Endodermal cell (in vitro differentiated cells): ENCODE results near the gene LRMDA. TPM values are rescaled to one million over a fixed set of nuclear protein-coding genes. Genes with fewer than 3 reads are reported as not detected.

ENCODE experiments used
- DNase-seq: peaks from one replicate; pipeline ENCODE4 v3.0.0-alpha.2; 2017
- H3K27ac ChIP-seq: 2 replicates; pipeline ENCODE4 v1.5.1; 2013; ENCODE audit warnings: mild to moderate bottlenecking, low read depth, low read length, moderate library complexity
- H3K27me3 ChIP-seq: 2 replicates; pipeline ENCODE4 v1.6.1; 2013; ENCODE audit warnings: mild to moderate bottlenecking, low read length, moderate library complexity; ENCODE audit not compliant: insufficient read depth, control insufficient read depth, poor library complexity, severe bottlenecking
- H3K36me3 ChIP-seq: 2 replicates; pipeline ENCODE4 v1.7.0; 2013; ENCODE audit warnings: mild to moderate bottlenecking, low read length, moderate library complexity; ENCODE audit not compliant: control insufficient read depth, insufficient read depth
- H3K4me1 ChIP-seq: one replicate; pipeline ENCODE4 v1.7.0; 2013; ENCODE audit warnings: low read length; ENCODE audit not compliant: control insufficient read depth, insufficient read depth
- H3K4me3 ChIP-seq: 2 replicates; pipeline ENCODE4 v1.5.1; 2013; ENCODE audit warnings: mild to moderate bottlenecking, low read length, moderate library complexity
- H3K9ac ChIP-seq: 2 replicates; pipeline ENCODE4 v1.6.1; 2013; ENCODE audit warnings: mild to moderate bottlenecking, low read length, moderate library complexity; ENCODE audit not compliant: poor library complexity, severe bottlenecking; ENCODE audit errors: extremely low read depth
- H3K9me3 ChIP-seq: 2 replicates; pipeline ENCODE4 v1.6.1; 2013; ENCODE audit warnings: mild to moderate bottlenecking, low read length, moderate library complexity; ENCODE audit not compliant: control insufficient read depth
- H3K27ac Mint-ChIP-seq: 2 replicates; pipeline ENCODE4 v1.8.0; 2020; ENCODE audit warnings: mixed read lengths
- H3K27me3 Mint-ChIP-seq: 2 replicates; pipeline ENCODE4 v1.8.0; 2021; ENCODE audit warnings: mild to moderate bottlenecking, mixed read lengths; ENCODE audit not compliant: insufficient read depth
- H3K36me3 Mint-ChIP-seq: 2 replicates; pipeline ENCODE4 v1.8.0; 2020; ENCODE audit warnings: low read depth, mixed read lengths
- H3K4me1 Mint-ChIP-seq: 2 replicates; pipeline ENCODE4 v1.8.0; 2020; ENCODE audit warnings: mixed read lengths
- H3K4me3 Mint-ChIP-seq: 2 replicates; pipeline ENCODE4 v1.8.0; 2020; ENCODE audit warnings: mild to moderate bottlenecking, moderate library complexity, mixed read lengths
- H3K9me3 Mint-ChIP-seq: 2 replicates; pipeline ENCODE4 v1.8.0; 2020; ENCODE audit warnings: mild to moderate bottlenecking, mixed read lengths
- CTCF ChIP-seq: fragments of 200-600 bp; sonication (generic); conservative IDR thresholded peaks from 2 replicates; pipeline ENCODE4 v1.5.0; 2021; ENCODE audit warnings: antibody characterized with exemption, mild to moderate bottlenecking
- WGBS, 2 experiments: methylation state at CpG; one replicate each; pipeline versions ENCODE4 v1.1.5 to v1.1.7; 2013; ENCODE audit warnings: missing lambda C conversion rate in 2 of 2, mixed read lengths in 1 of 2; ENCODE audit not compliant: insufficient coverage in 1 of 2, insufficient read length in 1 of 2; 5-methylcytosine and 5-hydroxymethylcytosine counted together
- total RNA-seq, 2 donors: library from RNA; stranded (reverse); fragmentation: NEBNext Ultra II Directional in 1 of 2; extraction: Animal tissue kit (Norgen Biotek cat#: 25700) in 1 of 2; gene quantifications; 2 replicates in 1 of 2; 3 replicates in 1 of 2; pipeline ENCODE4 v1.2.1, GENCODE V29; 2021

The LRMDA gene
- total RNA-seq, 2 donors from 2014 or later = 1.7 to 5.1 TPM

GRCh38 chr10:76152186-76152585, 720.8 kb downstream of the LRMDA start:
- Mint-ChIP-seq H3K36me3 (peaks cover 10% of the 10 kb centered on the region), H3K27me3 (no peaks in the 10 kb centered on the region), H3K4me3 (no peak overlapping the region), H3K27ac (no peak overlapping the region), H3K4me1 (peaks cover 33% of the 10 kb centered on the region), H3K9me3 (peaks cover 52% of the 10 kb centered on the region)
- Histone ChIP-seq H3K4me3 (no peak overlapping the region), H3K4me1 (peaks cover 9% of the 10 kb centered on the region), H3K27ac (no peak overlapping the region), H3K36me3 (no peaks in the 10 kb centered on the region), H3K9ac (no peak overlapping the region), H3K27me3 (no peaks in the 10 kb centered on the region), H3K9me3 (peaks cover 42% of the 10 kb centered on the region)
- 80 to 88% methylated on average over 1 of the region's 1 CpG for WGBS, 2 experiments
- TF ChIP-seq CTCF = no peak
- no peak for DNase-seq

GRCh38 chr10:76155961-76156360, 724.5 kb downstream of the LRMDA start:
- no peak overlapping the region for H3K27ac Mint-ChIP-seq
- peaks cover 13% of the 10 kb centered on the region for H3K4me1 Mint-ChIP-seq
- Histone ChIP-seq H3K27ac (no peak overlapping the region), H3K27me3 (no peaks in the 10 kb centered on the region), H3K4me3 (no peak overlapping the region), H3K4me1 (no peaks in the 10 kb centered on the region), H3K9me3 (peaks cover 29% of the 10 kb centered on the region), H3K9ac (no peak overlapping the region), H3K36me3 (no peaks in the 10 kb centered on the region)
- no peaks in the 10 kb centered on the region for H3K36me3 Mint-ChIP-seq
- no peak for DNase-seq
- peaks cover 27% of the 10 kb centered on the region for H3K9me3 Mint-ChIP-seq
- no peak for TF ChIP-seq CTCF
- H3K4me3 Mint-ChIP-seq = no peak overlapping the region
- 82% methylated on average over 1 of the region's 1 CpG; no CpG with 5 or more reads in 1 of the 2 experiments for WGBS, 2 experiments
- H3K27me3 Mint-ChIP-seq = no peaks in the 10 kb centered on the region

GRCh38 chr10:76160446-76161300, 729.2 kb downstream of the LRMDA start:
- H3K4me3 ChIP-seq = no peak overlapping the region

More at GRCh38 chr10:76160446-76161300, 729.2 kb downstream of the LRMDA start:
- TF ChIP-seq CTCF = no peak
- H3K9me3 ChIP-seq = peaks cover under 1% of the 10 kb centered on the region
- 93 to 96% methylated on average over 10 to 12 of the region's 12 CpGs for WGBS, 2 experiments
- Mint-ChIP-seq H3K36me3 (no peaks in the 10 kb centered on the region), H3K4me3 (no peak overlapping the region), H3K4me1 (peaks cover 20% of the 10 kb centered on the region), H3K27ac (no peak overlapping the region), H3K9me3 (peaks cover 6% of the 10 kb centered on the region), H3K27me3 (no peaks in the 10 kb centered on the region)
- no peaks in the 10 kb centered on the region for H3K4me1 ChIP-seq
- DNase-seq = no peak
- H3K36me3 ChIP-seq = no peaks in the 10 kb centered on the region
- H3K9ac ChIP-seq = no peak overlapping the region
- H3K27ac ChIP-seq = no peak overlapping the region
- H3K27me3 ChIP-seq = no peaks in the 10 kb centered on the region
